Peyer's patch (tissue), 4 donors: ENCODE data around the gene NPFF.

Experiments used
- CTCF ChIP-seq, 6 experiments: fragments of 450-650 bp in 4 of 6; fragments of 200-600 bp in 2 of 6; sonication (generic) in 1 of 6; IDR thresholded peaks; one replicate each; pipeline ENCODE4 v1.5.1; 2017 to 2019; ENCODE audit warnings: antibody characterized with exemption in 6 of 6, mild to moderate bottlenecking in 3 of 6, moderate library complexity in 1 of 6
- POLR2A ChIP-seq, 2 donors: fragments of 450-650 bp; IDR thresholded peaks; one replicate each; pipeline ENCODE4 v1.5.1; 2017; ENCODE audit warnings: antibody characterized with exemption in 2 of 2, mild to moderate bottlenecking in 2 of 2, moderate library complexity in 2 of 2

GRCh38 chr12:53523131-53523530 lies 15.8 kb upstream of the NPFF start:
- TF ChIP-seq CTCF (IDR thresholded peaks at IDR 0.05) = no peak
- TF ChIP-seq POLR2A (IDR thresholded peaks at IDR 0.05) = no peak
